HEK293 (cell line): Measurements from ENCODE around the gene EPHB1.
A peak's percentile ranks its signal among the peaks of the same experiment; 100 is the strongest.

Source experiments
- EGR2 ChIP-seq: fragments of 450-650 bp; formaldehyde crosslinking; IDR thresholded peaks from 2 replicates; pipeline ENCODE4 v1.5.1; 2016; ENCODE audit warnings: low read depth, missing biosample characterization, missing genetic modification characterization
- GFI1B ChIP-seq: fragments of 450-650 bp; formaldehyde crosslinking; IDR thresholded peaks from 2 replicates; pipeline ENCODE4 v1.5.1; 2016; ENCODE audit warnings: missing biosample characterization, missing genetic modification characterization
- GLIS2 ChIP-seq: fragments of 450-650 bp; formaldehyde crosslinking; IDR thresholded peaks from 2 replicates; pipeline ENCODE4 v1.5.1; 2016; ENCODE audit warnings: missing biosample characterization, missing genetic modification characterization
- HOXD13 ChIP-seq: sonication (generic); formaldehyde crosslinking; IDR thresholded peaks from 2 replicates; pipeline ENCODE4 v1.8.0; 2022; ENCODE audit warnings: missing genetic modification reagents, borderline replicate concordance
- PATZ1 ChIP-seq: fragments of 450-650 bp; formaldehyde crosslinking; IDR thresholded peaks from 2 replicates; pipeline ENCODE4 v1.5.1; 2016; ENCODE audit warnings: missing biosample characterization, missing genetic modification characterization
- YY2 ChIP-seq: fragments of 450-650 bp; formaldehyde crosslinking; IDR thresholded peaks from 2 replicates; pipeline ENCODE4 v1.5.1; 2016; ENCODE audit warnings: missing biosample characterization, missing genetic modification characterization
- ZBTB17 ChIP-seq: fragments of 450-650 bp; formaldehyde crosslinking; IDR thresholded peaks from 2 replicates; pipeline ENCODE4 v1.5.1; 2016; ENCODE audit warnings: missing biosample characterization, missing genetic modification characterization
- ZBTB48 ChIP-seq: fragments of 450-650 bp; formaldehyde crosslinking; IDR thresholded peaks from 2 replicates; pipeline ENCODE4 v1.5.1; 2016; ENCODE audit warnings: missing biosample characterization, missing genetic modification characterization
- ZBTB6 ChIP-seq: fragments of 450-650 bp; formaldehyde crosslinking; IDR thresholded peaks from 2 replicates; pipeline ENCODE4 v1.5.1; 2017; ENCODE audit warnings: missing biosample characterization, missing genetic modification characterization
- ZNF146 ChIP-seq: fragments of 450-650 bp; formaldehyde crosslinking; IDR thresholded peaks from 2 replicates; pipeline ENCODE4 v1.5.1; 2016; ENCODE audit warnings: missing biosample characterization, missing genetic modification characterization
- ZNF239 ChIP-seq: fragments of 450-650 bp; formaldehyde crosslinking; IDR thresholded peaks from 2 replicates; pipeline ENCODE4 v1.5.1; 2016; ENCODE audit warnings: missing biosample characterization, missing genetic modification characterization
- ZNF302 ChIP-seq: fragments of 450-650 bp; formaldehyde crosslinking; IDR thresholded peaks from 2 replicates; pipeline ENCODE4 v1.5.1; 2016; ENCODE audit warnings: missing biosample characterization, missing genetic modification characterization, low read depth
- ZNF324 ChIP-seq: fragments of 450-650 bp; formaldehyde crosslinking; IDR thresholded peaks from 2 replicates; pipeline ENCODE4 v1.5.1; 2016; ENCODE audit warnings: missing biosample characterization, missing genetic modification characterization
- ZNF391 ChIP-seq: fragments of 450-650 bp; formaldehyde crosslinking; IDR thresholded peaks from 2 replicates; pipeline ENCODE4 v1.5.1; 2016; ENCODE audit warnings: low read depth, missing biosample characterization, missing genetic modification characterization, borderline replicate concordance
- ZNF426 ChIP-seq: fragments of 450-650 bp; formaldehyde crosslinking; IDR thresholded peaks from 2 replicates; pipeline ENCODE4 v1.5.1; 2017; ENCODE audit warnings: missing biosample characterization, missing genetic modification characterization, mild to moderate bottlenecking, inconsistent platforms, moderate library complexity
- ZNF544 ChIP-seq: fragments of 450-650 bp; formaldehyde crosslinking; IDR thresholded peaks from 2 replicates; pipeline ENCODE4 v1.5.0; 2017; ENCODE audit warnings: missing biosample characterization, missing genetic modification characterization
- ZNF560 ChIP-seq: fragments of 450-650 bp; formaldehyde crosslinking; IDR thresholded peaks from 2 replicates; pipeline ENCODE4 v1.5.1; 2017; ENCODE audit warnings: missing biosample characterization, missing genetic modification characterization, borderline replicate concordance
- ZNF76 ChIP-seq: fragments of 450-650 bp; formaldehyde crosslinking; IDR thresholded peaks from 2 replicates; pipeline ENCODE4; 2016; ENCODE audit warnings: low read depth, missing biosample characterization, missing genetic modification characterization, borderline replicate concordance
- ZNF791 ChIP-seq: fragments of 450-650 bp; formaldehyde crosslinking; IDR thresholded peaks from 2 replicates; pipeline ENCODE4 v1.5.1; 2016; ENCODE audit warnings: missing biosample characterization, missing genetic modification characterization
- ZNF843 ChIP-seq: fragments of 450-650 bp; formaldehyde crosslinking; IDR thresholded peaks from 2 replicates; pipeline ENCODE4 v1.5.1; 2016; ENCODE audit warnings: missing biosample characterization, missing genetic modification characterization
- ZSCAN16 ChIP-seq: fragments of 450-650 bp; formaldehyde crosslinking; IDR thresholded peaks from 2 replicates; pipeline ENCODE4 v1.5.1; 2016; ENCODE audit warnings: missing biosample characterization, missing genetic modification characterization
- ZSCAN23 ChIP-seq: fragments of 450-650 bp; formaldehyde crosslinking; IDR thresholded peaks from 2 replicates; pipeline ENCODE4 v1.5.1; 2016; ENCODE audit warnings: missing biosample characterization, missing genetic modification characterization
- TF ChIP-seq, protein P1 (sequence below): fragments of 450-650 bp; IDR thresholded peaks from 2 replicates; pipeline ENCODE4 v1.5.1; 2018; ENCODE audit warnings: missing biosample characterization, mild to moderate bottlenecking, missing genetic modification characterization
- TF ChIP-seq, protein P2 (sequence below): fragments of 450-650 bp; formaldehyde crosslinking; IDR thresholded peaks from 2 replicates; pipeline ENCODE4 v1.5.1; 2017; ENCODE audit warnings: missing biosample characterization, missing genetic modification characterization
- TF ChIP-seq, protein P3 (sequence below): fragments of 450-650 bp; IDR thresholded peaks from 2 replicates; pipeline ENCODE4 v1.5.1; 2018; ENCODE audit warnings: missing biosample characterization, missing genetic modification characterization
- TF ChIP-seq, protein P4 (sequence below): fragments of 450-650 bp; formaldehyde crosslinking; IDR thresholded peaks from 2 replicates; pipeline ENCODE4 v1.5.1; 2016; ENCODE audit warnings: missing biosample characterization, missing genetic modification characterization
- TF ChIP-seq, protein P5 (sequence below): fragments of 450-650 bp; formaldehyde crosslinking; IDR thresholded peaks from 2 replicates; pipeline ENCODE4 v1.5.1; 2016; ENCODE audit warnings: missing biosample characterization, missing genetic modification characterization, borderline replicate concordance

Gene EPHB1

DNA sequence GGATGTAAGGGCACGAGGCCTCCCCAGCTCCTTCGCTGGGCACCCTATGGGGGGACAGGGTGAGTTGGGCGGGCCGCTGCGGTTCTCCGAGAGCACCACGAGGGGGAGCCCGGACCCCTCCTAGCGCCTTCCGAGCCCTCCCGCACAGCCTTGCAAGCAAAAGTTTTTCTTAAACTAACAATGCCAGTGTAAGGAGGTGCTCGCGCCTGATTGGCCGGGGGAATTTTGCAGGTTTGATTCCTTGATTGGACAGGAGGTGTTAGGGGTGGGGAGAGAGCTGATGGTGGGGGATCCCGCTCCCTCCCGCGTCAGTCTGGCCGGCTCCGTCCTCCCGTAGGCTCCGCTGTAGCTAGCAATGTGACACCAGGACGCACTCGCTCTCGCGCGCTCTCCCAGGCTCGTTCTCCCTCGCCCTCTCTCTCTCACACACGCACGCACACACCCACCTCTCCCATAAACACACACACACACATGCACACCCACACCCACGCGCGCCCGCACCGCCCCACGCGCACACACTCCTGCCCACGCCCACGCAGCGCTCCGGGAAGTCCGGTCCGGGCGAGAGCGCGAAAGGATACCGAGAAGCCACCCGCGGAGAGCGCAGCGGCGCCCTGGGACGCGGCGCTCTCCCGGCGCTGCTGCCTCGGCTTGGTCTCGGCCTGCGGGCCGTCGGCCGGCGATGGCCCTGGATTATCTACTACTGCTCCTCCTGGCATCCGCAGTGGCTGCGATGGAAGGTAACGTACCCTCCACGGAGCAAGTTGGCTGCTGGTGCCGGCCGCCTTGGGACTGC lies at the start of gene EPHB1 (continued):
- TF ChIP-seq YY2 (no peak), ZNF76 (peak; percentile 71; the same call in 1 of the 2 replicates), ZNF560 (tag by site-specific recombination) (no peak), GFI1B (no peak), ZNF426 (tag by site-specific recombination) (no peak), HOXD13 (CRISPR knock-in tag) (no peak), ZBTB17 (peak; percentile 91), ZNF791 (tag by site-specific recombination) (no peak), ZSCAN23 (tag by site-specific recombination) (0 out of 2 replicates have a peak, but pooled peaks have one; percentile 26), ZBTB48 (tag by site-specific recombination) (peak; percentile 74), ZNF302 (no peak), ZSCAN16 (tag by site-specific recombination) (peak; percentile 59; the same call in 1 of the 2 replicates), ZNF324 (tag by site-specific recombination) (peak; percentile 64; the same call in 1 of the 2 replicates), ZNF146 (peak; percentile 34; the same call in 1 of the 2 replicates), ZNF843 (tag by site-specific recombination) (peak; percentile 79), ZNF239 (tag by site-specific recombination) (no peak), ZNF544 (tag by site-specific recombination) (no peak), GLIS2 (tag by site-specific recombination) (peak; percentile 84), ZBTB6 (peak; percentile 46; the same call in 1 of the 2 replicates), PATZ1 (tag by site-specific recombination) (peak; percentile 81), ZNF391 (tag by site-specific recombination) (peak; percentile 97; the same call in 1 of the 2 replicates), EGR2 (tag by site-specific recombination) (peak; percentile 100)
- TF ChIP-seq, protein P1, sequence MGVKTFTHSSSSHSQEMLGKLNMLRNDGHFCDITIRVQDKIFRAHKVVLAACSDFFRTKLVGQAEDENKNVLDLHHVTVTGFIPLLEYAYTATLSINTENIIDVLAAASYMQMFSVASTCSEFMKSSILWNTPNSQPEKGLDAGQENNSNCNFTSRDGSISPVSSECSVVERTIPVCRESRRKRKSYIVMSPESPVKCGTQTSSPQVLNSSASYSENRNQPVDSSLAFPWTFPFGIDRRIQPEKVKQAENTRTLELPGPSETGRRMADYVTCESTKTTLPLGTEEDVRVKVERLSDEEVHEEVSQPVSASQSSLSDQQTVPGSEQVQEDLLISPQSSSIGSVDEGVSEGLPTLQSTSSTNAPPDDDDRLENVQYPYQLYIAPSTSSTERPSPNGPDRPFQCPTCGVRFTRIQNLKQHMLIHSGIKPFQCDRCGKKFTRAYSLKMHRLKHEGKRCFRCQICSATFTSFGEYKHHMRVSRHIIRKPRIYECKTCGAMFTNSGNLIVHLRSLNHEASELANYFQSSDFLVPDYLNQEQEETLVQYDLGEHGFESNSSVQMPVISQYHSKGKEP: 0 out of 2 replicates have a peak, but pooled peaks have one; percentile 16
- TF ChIP-seq, protein P2, sequence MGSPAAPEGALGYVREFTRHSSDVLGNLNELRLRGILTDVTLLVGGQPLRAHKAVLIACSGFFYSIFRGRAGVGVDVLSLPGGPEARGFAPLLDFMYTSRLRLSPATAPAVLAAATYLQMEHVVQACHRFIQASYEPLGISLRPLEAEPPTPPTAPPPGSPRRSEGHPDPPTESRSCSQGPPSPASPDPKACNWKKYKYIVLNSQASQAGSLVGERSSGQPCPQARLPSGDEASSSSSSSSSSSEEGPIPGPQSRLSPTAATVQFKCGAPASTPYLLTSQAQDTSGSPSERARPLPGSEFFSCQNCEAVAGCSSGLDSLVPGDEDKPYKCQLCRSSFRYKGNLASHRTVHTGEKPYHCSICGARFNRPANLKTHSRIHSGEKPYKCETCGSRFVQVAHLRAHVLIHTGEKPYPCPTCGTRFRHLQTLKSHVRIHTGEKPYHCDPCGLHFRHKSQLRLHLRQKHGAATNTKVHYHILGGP (tag by site-specific recombination): no peak
- TF ChIP-seq, protein P3, sequence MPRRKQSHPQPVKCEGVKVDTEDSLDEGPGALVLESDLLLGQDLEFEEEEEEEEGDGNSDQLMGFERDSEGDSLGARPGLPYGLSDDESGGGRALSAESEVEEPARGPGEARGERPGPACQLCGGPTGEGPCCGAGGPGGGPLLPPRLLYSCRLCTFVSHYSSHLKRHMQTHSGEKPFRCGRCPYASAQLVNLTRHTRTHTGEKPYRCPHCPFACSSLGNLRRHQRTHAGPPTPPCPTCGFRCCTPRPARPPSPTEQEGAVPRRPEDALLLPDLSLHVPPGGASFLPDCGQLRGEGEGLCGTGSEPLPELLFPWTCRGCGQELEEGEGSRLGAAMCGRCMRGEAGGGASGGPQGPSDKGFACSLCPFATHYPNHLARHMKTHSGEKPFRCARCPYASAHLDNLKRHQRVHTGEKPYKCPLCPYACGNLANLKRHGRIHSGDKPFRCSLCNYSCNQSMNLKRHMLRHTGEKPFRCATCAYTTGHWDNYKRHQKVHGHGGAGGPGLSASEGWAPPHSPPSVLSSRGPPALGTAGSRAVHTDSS (tag by site-specific recombination): no peak
- TF ChIP-seq, protein P4, sequence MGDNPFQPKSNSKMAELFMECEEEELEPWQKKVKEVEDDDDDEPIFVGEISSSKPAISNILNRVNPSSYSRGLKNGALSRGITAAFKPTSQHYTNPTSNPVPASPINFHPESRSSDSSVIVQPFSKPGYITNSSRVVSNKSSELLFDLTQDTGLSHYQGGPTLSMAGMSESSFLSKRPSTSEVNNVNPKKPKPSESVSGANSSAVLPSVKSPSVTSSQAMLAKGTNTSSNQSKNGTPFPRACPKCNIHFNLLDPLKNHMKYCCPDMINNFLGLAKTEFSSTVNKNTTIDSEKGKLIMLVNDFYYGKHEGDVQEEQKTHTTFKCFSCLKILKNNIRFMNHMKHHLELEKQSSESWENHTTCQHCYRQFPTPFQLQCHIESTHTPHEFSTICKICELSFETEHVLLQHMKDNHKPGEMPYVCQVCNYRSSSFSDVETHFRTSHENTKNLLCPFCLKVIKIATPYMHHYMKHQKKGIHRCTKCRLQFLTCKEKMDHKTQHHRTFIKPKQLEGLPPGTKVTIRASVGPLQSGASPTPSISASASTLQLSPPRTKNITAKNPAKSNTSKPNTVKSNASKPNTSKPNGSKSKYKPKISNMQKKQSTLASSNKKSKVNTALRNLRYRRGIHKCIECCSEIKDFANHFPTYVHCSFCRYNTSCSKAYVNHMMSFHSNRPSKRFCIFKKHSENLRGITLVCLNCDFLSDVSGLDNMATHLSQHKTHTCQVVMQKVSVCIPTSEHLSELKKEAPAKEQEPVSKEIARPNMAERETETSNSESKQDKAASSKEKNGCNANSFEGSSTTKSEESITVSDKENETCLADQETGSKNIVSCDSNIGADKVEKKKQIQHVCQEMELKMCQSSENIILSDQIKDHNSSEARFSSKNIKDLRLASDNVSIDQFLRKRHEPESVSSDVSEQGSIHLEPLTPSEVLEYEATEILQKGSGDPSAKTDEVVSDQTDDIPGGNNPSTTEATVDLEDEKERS (tag by site-specific recombination): no peak
- TF ChIP-seq, protein P5, sequence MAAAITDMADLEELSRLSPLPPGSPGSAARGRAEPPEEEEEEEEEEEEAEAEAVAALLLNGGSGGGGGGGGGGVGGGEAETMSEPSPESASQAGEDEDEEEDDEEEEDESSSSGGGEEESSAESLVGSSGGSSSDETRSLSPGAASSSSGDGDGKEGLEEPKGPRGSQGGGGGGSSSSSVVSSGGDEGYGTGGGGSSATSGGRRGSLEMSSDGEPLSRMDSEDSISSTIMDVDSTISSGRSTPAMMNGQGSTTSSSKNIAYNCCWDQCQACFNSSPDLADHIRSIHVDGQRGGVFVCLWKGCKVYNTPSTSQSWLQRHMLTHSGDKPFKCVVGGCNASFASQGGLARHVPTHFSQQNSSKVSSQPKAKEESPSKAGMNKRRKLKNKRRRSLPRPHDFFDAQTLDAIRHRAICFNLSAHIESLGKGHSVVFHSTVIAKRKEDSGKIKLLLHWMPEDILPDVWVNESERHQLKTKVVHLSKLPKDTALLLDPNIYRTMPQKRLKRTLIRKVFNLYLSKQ (tag by site-specific recombination): no peak
